GM12878 (cell line): Measurements from ENCODE around the gene HOXC5. TPM values are rescaled to one million over a fixed set of nuclear protein-coding genes. Genes with fewer than 3 reads are reported as not detected.

ENCODE experiments used
- ASH2L ChIP-seq: fragments of 300-600, 200-600 bp; sonication (generic); IDR thresholded peaks from 2 replicates; pipeline ENCODE4 v1.6.1; 2017; ENCODE audit warnings: low read depth, mild to moderate bottlenecking, borderline replicate concordance
- BACH1 ChIP-seq: fragments of 450-650 bp; IDR thresholded peaks from 2 replicates; pipeline ENCODE4 v1.6.1; 2017; ENCODE audit warnings: mild to moderate bottlenecking, borderline replicate concordance
- ETV6 ChIP-seq, 2 experiments: fragments of 450-650 bp in 1 of 2; IDR thresholded peaks in 1 of 2; conservative IDR thresholded peaks in 1 of 2; 2 replicates each; pipeline ENCODE4 v1.6.1; 2014; ENCODE audit warnings: antibody characterized with exemption in 1 of 2, borderline replicate concordance in 1 of 2, low read depth in 1 of 2, mild to moderate bottlenecking in 1 of 2, moderate library complexity in 1 of 2
- IKZF2 ChIP-seq, 2 experiments: fragments of 450-650 bp; IDR thresholded peaks; 2 replicates each; pipeline ENCODE4 v1.6.1; 2017; ENCODE audit warnings: mild to moderate bottlenecking in 2 of 2, moderate library complexity in 2 of 2
- MEF2B ChIP-seq: fragments of 450-650 bp; IDR thresholded peaks from 2 replicates; pipeline ENCODE4 v1.6.1; 2018; ENCODE audit warnings: mild to moderate bottlenecking, moderate library complexity; ENCODE audit not compliant: partially characterized antibody, poor library complexity, severe bottlenecking
- NFIC ChIP-seq: IDR thresholded peaks from 2 replicates; pipeline ENCODE4 v1.6.1; 2012; ENCODE audit warnings: low read depth, mild to moderate bottlenecking, inconsistent platforms, low read length, moderate library complexity
- POLR2A ChIP-seq: IDR thresholded peaks from 2 replicates; pipeline ENCODE4 v1.6.1; 2011; ENCODE audit warnings: low read depth, mild to moderate bottlenecking, low read length
- POLR2AphosphoS2 ChIP-seq: IDR thresholded peaks from 2 replicates; pipeline ENCODE4 v1.6.1; 2011; ENCODE audit warnings: low read depth, mild to moderate bottlenecking, low read length, improper control_type of control experiment, moderate library complexity
- RUNX3 ChIP-seq: IDR thresholded peaks from 2 replicates; pipeline ENCODE4 v1.6.1; 2012; ENCODE audit warnings: low read length, inconsistent platforms
- SRF ChIP-seq, 2 experiments: IDR thresholded peaks; 2 replicates each; pipeline ENCODE4 v1.6.1; 2011; ENCODE audit warnings: low read depth in 2 of 2, low read length in 2 of 2, mild to moderate bottlenecking in 1 of 2, moderate library complexity in 1 of 2
- ZNF24 ChIP-seq: fragments of 450-650 bp; IDR thresholded peaks from 2 replicates; pipeline ENCODE4 v1.6.1; 2017; ENCODE audit warnings: antibody characterized with exemption, mild to moderate bottlenecking
- polyA plus RNA-seq, 11 experiments: library from polyadenylated mRNA; depleted of rRNA in 4 of 11; unstranded in 6 of 11; stranded (reverse) in 5 of 11; fragments of >200 nt; fragmentation: Nextera tagmentation in 4 of 11; fragmentation: Illumina TruSeq in 1 of 11; extraction: Ambion mirVana in 4 of 11; extraction: Trizol in 1 of 11; gene quantifications; 1 replicate in 1 of 11; 2 replicates in 10 of 11; pipeline versions ENCODE4 v1.2.1 to v1.2.3, GENCODE V29; 2011 to 2016; ENCODE audit warnings: inconsistent platforms in 2 of 11, missing spikeins in 2 of 11, low read depth in 1 of 11
- total RNA-seq, 4 experiments: library from RNA; depleted of rRNA in 3 of 4; stranded (reverse); fragments of >200 nt in 3 of 4; fragmentation: Illumina TruSeq in 1 of 4; extraction: Trizol in 1 of 4; gene quantifications; 2 replicates each; pipeline versions ENCODE4 v1.2.1 to v1.2.3, GENCODE V29; 2013 to 2021
- TF ChIP-seq, protein P1 (sequence below): fragments of 450-650 bp; IDR thresholded peaks from 2 replicates; pipeline ENCODE4 v1.6.1; 2017; ENCODE audit warnings: mild to moderate bottlenecking, moderate library complexity
- TF ChIP-seq, protein P2 (sequence below): IDR thresholded peaks from 2 replicates; pipeline ENCODE4 v1.6.1; 2012; ENCODE audit warnings: improper control_type of control experiment, low read depth, low read length; ENCODE audit not compliant: insufficient replicate concordance
- TF ChIP-seq, protein P3 (sequence below): IDR thresholded peaks from 2 replicates; pipeline ENCODE4 v1.6.1; 2011; ENCODE audit warnings: borderline replicate concordance, low read depth, mild to moderate bottlenecking, moderate library complexity, low read length; ENCODE audit not compliant: insufficient read depth, poor library complexity, severe bottlenecking
- TF ChIP-seq, protein P4 (sequence below): IDR thresholded peaks from 2 replicates; pipeline ENCODE4 v1.6.1; 2012; ENCODE audit warnings: low read depth, low read length, improper control_type of control experiment
- TF ChIP-seq, protein P5 (sequence below): fragments of 450-650 bp; IDR thresholded peaks from 2 replicates; pipeline ENCODE4 v1.6.1; 2017; ENCODE audit warnings: mild to moderate bottlenecking, low read depth, inconsistent platforms; ENCODE audit not compliant: poor library complexity, severe bottlenecking

Gene HOXC5
- total and polyA plus RNA-seq, 10 of the 15 experiments (the other 5 are each of a cell fraction or from before 2014, with no cell fraction given), result 0.11 TPM; not detected in 9

DNA sequence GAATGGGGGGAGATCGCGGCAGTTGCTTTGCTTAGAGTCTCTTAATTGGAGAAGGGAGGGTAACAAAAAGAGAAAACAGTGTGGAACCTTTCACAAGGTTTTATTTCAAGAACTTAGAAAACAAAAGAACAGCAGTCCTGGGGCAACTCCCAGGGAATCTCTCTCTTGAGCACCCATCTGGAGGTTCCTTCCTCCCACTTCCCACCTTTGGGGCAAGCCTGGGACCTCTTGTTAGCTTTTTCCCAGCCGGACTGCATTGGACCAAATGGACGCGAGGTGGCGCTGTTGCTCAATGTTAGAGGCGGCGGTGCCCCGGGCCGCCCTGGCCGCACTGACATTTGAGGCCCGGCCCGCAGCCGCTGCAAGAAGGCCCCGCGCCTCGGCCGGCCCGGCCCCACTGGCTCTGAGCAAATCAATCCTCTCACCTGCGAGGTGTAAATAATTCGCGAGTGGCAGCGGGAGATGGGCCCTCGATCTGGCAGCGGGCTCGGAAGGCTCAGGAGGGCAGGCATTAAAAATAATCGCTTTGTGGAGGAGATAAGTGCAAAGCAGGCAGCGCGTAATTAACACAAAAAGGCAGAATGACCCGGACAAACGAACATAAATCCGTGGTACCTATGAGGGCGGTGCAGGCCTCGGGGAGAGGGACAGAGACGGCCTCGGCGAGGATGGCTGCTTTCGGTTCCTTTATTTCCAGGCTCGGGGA, 26.8 kb upstream of the HOXC5 start (continued):
- TF ChIP-seq POLR2AphosphoS2, result no peak
- TF ChIP-seq RUNX3, result no peak
- TF ChIP-seq, protein P1, sequence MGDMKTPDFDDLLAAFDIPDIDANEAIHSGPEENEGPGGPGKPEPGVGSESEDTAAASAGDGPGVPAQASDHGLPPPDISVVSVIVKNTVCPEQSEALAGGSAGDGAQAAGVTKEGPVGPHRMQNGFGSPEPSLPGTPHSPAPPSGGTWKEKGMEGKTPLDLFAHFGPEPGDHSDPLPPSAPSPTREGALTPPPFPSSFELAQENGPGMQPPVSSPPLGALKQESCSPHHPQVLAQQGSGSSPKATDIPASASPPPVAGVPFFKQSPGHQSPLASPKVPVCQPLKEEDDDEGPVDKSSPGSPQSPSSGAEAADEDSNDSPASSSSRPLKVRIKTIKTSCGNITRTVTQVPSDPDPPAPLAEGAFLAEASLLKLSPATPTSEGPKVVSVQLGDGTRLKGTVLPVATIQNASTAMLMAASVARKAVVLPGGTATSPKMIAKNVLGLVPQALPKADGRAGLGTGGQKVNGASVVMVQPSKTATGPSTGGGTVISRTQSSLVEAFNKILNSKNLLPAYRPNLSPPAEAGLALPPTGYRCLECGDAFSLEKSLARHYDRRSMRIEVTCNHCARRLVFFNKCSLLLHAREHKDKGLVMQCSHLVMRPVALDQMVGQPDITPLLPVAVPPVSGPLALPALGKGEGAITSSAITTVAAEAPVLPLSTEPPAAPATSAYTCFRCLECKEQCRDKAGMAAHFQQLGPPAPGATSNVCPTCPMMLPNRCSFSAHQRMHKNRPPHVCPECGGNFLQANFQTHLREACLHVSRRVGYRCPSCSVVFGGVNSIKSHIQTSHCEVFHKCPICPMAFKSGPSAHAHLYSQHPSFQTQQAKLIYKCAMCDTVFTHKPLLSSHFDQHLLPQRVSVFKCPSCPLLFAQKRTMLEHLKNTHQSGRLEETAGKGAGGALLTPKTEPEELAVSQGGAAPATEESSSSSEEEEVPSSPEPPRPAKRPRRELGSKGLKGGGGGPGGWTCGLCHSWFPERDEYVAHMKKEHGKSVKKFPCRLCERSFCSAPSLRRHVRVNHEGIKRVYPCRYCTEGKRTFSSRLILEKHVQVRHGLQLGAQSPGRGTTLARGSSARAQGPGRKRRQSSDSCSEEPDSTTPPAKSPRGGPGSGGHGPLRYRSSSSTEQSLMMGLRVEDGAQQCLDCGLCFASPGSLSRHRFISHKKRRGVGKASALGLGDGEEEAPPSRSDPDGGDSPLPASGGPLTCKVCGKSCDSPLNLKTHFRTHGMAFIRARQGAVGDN, result no peak
- TF ChIP-seq, protein P2, sequence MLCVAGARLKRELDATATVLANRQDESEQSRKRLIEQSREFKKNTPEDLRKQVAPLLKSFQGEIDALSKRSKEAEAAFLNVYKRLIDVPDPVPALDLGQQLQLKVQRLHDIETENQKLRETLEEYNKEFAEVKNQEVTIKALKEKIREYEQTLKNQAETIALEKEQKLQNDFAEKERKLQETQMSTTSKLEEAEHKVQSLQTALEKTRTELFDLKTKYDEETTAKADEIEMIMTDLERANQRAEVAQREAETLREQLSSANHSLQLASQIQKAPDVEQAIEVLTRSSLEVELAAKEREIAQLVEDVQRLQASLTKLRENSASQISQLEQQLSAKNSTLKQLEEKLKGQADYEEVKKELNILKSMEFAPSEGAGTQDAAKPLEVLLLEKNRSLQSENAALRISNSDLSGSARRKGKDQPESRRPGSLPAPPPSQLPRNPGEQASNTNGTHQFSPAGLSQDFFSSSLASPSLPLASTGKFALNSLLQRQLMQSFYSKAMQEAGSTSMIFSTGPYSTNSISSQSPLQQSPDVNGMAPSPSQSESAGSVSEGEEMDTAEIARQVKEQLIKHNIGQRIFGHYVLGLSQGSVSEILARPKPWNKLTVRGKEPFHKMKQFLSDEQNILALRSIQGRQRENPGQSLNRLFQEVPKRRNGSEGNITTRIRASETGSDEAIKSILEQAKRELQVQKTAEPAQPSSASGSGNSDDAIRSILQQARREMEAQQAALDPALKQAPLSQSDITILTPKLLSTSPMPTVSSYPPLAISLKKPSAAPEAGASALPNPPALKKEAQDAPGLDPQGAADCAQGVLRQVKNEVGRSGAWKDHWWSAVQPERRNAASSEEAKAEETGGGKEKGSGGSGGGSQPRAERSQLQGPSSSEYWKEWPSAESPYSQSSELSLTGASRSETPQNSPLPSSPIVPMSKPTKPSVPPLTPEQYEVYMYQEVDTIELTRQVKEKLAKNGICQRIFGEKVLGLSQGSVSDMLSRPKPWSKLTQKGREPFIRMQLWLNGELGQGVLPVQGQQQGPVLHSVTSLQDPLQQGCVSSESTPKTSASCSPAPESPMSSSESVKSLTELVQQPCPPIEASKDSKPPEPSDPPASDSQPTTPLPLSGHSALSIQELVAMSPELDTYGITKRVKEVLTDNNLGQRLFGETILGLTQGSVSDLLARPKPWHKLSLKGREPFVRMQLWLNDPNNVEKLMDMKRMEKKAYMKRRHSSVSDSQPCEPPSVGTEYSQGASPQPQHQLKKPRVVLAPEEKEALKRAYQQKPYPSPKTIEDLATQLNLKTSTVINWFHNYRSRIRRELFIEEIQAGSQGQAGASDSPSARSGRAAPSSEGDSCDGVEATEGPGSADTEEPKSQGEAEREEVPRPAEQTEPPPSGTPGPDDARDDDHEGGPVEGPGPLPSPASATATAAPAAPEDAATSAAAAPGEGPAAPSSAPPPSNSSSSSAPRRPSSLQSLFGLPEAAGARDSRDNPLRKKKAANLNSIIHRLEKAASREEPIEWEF, result peak; percentile 34
- TF ChIP-seq, protein P3, sequence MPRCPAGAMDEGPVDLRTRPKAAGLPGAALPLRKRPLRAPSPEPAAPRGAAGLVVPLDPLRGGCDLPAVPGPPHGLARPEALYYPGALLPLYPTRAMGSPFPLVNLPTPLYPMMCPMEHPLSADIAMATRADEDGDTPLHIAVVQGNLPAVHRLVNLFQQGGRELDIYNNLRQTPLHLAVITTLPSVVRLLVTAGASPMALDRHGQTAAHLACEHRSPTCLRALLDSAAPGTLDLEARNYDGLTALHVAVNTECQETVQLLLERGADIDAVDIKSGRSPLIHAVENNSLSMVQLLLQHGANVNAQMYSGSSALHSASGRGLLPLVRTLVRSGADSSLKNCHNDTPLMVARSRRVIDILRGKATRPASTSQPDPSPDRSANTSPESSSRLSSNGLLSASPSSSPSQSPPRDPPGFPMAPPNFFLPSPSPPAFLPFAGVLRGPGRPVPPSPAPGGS, result no peak
- no peak for TF ChIP-seq BACH1
- TF ChIP-seq SRF (IDR thresholded peaks at IDR 0.05; ENCODE audit: low read depth in 2 of 2, low read length in 2 of 2), result no peak
- no peak for TF ChIP-seq ASH2L
- TF ChIP-seq IKZF2 (IDR thresholded peaks at IDR 0.05), result peak; percentile 29 to 50; a peak in 2 of 4 replicates
- TF ChIP-seq, protein P4, sequence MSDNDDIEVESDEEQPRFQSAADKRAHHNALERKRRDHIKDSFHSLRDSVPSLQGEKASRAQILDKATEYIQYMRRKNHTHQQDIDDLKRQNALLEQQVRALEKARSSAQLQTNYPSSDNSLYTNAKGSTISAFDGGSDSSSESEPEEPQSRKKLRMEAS, result no peak
- TF ChIP-seq ETV6 (conservative IDR thresholded peaks at IDR 0.05 in 1 of 2, IDR thresholded peaks at IDR 0.05 in 1 of 2; ENCODE audit: borderline replicate concordance in 1 of 2, low read depth in 1 of 2), result no peak
- TF ChIP-seq POLR2A, result no peak
- TF ChIP-seq, protein P5, sequence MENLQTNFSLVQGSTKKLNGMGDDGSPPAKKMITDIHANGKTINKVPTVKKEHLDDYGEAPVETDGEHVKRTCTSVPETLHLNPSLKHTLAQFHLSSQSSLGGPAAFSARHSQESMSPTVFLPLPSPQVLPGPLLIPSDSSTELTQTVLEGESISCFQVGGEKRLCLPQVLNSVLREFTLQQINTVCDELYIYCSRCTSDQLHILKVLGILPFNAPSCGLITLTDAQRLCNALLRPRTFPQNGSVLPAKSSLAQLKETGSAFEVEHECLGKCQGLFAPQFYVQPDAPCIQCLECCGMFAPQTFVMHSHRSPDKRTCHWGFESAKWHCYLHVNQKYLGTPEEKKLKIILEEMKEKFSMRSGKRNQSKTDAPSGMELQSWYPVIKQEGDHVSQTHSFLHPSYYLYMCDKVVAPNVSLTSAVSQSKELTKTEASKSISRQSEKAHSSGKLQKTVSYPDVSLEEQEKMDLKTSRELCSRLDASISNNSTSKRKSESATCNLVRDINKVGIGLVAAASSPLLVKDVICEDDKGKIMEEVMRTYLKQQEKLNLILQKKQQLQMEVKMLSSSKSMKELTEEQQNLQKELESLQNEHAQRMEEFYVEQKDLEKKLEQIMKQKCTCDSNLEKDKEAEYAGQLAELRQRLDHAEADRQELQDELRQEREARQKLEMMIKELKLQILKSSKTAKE, result no peak
- TF ChIP-seq NFIC, result no peak
- no peak for TF ChIP-seq MEF2B
- no peak for TF ChIP-seq ZNF24
